Activated CD4-positive, CD25-positive, alpha-beta regulatory T cell treated with anti-CD3 and anti-CD28 coated beads, Interleukin-2, amount 50 U/mL, for 72 hours (primary cell): Measurements from ENCODE around the gene MTA1.
A peak's percentile ranks its signal among the peaks of the same experiment; 100 is the strongest.

ENCODE experiments used
- DNase-seq: peaks from one replicate; pipeline ENCODE4 v3.0.0; 2021

Gene MTA1

DNA sequence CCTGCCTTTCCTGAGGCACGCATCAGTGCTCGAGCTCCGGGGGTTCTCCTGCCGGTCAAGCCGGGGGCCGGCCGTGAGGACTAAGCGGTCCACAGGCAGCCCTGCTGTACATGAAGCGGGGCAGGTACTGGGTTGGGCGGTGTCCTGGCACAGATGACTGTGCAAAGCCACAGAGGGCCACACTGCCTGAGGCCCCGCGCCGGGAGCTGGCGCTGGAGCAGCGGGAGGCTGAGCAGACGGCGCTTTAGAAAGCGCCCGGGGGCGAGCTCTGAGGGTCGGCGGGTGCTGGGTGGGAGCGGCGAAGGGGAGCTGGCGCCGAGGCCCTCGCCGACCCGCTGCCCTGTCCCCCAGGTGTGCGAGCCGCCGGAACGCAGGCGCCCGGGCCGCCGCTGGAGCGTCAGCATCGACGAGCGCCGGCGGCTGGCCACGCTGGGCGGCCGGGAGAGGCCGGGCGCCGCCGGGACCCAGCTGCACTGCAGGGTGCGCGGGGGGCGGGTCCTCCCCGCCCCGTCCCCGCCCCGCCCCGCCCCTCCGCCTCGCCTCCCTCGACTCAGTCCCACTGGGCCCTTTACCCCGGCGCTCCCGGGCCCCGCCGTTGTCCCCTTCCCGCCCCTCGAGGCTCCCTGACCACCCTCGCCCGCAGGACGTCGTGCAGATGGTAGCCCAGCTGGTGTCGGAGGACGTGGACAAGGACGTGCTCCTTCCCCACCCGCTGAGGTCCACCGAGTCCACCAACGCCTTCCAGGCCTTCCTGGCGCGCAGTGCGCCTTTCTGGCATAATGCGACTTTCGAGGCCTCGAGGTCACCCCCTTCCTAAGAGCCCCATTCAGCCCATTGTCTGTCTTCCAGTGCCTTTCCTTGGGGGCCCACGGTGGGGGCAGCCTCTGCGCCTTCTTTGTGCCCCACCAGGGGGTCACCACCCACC lies 8.3 kb upstream of the MTA1 start:
- no peak for DNase-seq

DNA sequence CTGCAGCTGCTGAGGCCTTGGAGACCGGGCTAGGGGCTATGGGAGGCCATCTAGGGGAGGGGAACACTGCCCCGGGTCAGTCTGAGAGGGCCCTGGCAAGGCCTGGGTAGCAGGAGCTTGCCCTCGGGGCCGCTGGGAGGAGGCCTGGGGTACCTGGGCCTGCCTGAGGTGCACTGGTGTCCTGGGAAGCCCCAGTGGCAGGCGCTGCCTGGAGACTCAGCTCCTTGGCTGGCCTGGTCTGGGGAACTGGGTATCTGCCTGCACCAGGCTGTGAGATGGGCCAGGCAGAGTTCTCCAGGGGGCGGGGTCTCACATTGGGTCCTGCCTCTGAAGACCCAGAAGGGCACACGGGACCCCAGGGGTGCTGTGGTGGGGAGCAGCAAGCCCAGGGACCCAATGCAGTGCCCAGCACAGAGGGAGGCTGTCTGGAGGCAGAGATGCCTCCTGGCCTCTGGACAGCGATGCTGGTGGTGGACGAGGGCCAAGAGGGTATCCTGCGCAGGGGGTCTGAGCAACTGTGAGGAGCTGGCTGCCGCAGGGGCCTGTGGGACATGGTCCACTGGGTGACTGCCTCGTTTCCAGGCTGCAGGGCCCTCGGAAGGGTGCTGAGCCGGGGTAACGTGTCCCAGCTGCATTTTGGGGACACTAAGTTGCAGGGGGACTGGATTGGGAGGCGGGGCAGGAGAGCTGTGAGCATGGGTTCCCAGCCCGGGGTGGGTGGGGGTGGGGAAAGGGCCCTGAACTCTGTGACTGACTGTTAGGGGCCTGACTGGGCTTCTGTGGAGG lies 7.4 kb upstream of the MTA1 start:
- no peak for DNase-seq

DNA sequence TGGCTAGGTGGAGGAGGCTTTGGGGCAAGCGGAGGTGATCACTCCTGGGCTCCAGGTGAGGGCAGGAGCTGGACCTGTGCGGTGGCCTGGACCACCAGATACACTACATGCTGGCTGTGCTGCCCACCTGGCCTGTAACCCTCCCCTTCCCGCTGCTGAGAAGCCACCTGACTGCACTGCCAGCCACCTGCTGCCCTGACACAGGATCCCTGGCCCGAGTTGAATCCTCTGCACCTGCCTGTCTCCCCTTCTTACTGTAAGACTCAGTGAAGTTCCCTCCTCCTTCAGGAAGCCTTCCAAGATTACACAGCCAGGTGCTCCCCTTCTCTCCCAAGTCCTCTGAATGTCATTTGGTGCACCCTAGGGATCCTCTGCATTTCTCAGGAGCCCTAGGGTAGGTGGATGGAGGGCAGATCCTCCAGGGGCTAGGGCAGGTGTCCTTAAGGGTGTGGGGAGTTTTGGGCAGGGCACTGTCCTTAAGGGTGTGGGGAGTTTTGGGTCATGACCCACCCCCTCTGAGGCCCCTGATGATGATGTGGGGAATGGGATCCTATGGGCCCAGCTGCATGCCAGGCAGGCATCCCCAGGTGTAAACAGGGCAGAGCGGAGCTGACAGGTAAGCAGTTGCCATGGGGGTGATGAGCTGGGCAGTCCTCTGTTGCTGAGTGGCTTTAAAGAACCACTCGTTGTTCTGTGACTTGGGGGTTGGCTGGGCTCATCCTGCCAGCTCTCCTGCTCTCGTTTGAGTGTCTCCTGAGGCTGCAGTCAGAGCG lies 6.7 kb upstream of the MTA1 start:
- no peak for DNase-seq

DNA sequence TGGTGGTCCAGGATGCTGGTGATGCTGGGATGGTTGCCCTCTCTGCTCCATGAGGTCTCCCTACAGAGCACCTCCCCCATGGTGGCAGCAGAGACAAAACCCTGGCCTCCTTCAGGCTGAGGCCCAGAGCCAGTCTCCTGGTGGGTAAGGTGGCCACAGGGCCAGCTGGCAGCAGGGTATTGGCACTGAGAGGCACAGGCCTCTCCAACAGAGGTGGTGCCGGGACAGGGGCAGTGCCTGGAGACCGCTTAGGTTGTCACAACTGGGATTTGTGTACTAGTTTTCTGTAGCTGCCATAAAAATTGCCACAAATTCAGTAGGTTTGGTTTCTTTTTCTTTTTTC lies 6.1 kb upstream of the MTA1 start:
- no peak for DNase-seq

DNA sequence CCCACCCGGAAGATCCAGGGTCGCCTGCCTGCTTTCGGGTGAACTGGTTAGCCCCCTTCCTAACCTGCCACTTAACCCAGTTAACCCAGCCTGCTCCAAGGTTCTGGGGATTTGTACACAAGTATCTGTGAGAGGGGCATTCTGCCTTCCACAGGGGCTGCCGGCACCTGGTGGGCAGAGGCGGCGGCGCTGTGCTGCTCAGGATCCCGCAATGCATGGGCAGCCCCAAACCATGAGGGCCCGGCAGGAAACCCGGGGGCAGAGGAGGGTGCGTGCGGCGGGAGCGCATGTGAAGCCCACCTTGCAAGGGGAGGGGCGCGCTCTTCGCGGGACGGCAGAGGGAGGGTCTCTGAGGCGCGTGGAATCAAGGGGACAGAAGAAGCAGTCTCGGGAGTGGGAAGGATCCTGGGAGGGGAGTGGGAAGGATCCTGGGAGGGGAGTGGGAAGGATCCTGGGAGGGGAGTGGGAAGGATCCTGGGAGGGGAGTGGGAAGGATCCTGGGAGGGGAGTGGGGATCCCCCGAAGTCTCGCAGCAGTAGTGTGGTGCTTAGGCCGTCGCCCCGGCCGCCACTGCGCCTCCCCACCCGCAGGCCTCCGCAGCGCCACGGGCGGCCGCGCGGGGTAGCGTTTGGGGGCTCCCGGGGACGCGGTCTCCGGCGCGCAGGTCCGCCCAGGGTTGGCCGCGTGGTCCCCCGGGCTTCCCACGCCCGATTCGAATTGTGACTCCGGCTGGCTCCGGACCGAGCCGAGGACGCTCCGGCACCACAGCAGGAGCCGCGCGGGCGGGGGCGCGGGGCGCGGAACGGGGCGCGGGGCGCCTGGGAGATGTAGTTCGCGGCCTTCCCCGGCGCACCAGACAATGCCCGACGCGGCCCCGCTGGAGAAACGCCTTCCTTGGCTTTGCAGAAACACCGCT lies 4.9 kb upstream of the MTA1 start:
- peak; percentile 64 for DNase-seq

DNA sequence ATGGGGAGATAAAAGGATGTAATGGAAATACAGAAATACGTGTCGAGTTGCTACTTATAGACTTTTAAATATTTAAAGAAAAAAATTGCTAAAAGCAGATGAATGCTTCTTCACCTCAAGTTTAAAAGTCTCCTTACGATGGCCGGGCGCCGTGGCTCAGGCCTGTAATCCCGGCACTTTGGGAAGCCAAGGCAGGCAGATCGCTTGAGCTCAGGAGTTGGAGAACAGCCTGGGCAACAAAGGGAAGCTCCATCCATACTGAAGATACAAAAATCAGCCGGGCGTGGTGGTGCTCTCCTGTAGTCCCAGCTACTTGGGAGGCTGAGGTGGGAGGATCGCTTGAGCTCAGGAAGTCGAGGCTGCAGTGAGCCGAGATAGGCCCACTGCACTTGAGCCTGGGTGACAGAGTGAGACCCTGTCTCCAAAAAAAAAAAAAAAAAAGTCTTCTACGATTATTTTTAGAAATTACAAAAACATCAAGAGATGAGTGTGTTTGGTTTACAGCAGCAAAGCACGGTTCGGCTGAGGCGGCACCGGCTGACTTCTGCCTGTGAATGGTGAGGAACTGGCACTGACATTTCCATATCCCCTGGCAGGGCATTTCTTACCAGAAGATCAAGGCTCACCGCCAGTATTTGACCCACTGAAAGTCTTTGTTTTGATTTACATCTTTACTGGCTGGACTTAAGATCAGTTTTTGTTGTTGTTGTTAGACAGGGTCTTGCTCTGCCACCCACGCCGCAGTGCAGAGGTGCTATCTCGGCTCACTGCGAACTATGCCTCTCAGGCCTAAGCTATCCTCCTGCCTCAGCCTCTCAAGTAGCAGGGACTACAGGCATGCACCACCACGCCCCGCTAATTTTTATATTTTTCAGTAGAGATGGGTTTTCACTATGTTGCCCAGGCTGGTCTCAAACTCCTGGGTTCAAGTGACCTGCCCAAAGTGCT lies 3.9 kb upstream of the MTA1 start:
- DNase-seq, result no peak

DNA sequence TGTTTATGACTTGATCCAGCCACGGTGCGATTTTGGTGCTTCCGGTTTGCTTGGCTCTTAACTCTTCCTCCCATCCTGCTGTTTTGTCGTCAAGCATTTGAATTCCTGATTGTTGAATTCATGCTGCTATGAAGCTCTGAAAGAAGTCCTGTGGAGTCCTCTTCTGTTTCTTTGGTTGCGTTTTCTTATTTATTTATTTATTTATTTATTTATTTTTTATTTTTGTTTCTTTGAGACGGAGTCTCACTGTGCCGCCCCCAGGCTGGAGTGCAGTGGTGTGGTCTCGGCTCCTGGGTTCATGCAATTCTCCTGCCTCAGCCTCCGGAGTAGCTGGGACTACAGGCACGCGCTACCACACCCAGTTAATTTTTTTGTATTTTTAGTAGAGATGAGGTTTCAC lies 3.0 kb upstream of the MTA1 start:
- no peak for DNase-seq

DNA sequence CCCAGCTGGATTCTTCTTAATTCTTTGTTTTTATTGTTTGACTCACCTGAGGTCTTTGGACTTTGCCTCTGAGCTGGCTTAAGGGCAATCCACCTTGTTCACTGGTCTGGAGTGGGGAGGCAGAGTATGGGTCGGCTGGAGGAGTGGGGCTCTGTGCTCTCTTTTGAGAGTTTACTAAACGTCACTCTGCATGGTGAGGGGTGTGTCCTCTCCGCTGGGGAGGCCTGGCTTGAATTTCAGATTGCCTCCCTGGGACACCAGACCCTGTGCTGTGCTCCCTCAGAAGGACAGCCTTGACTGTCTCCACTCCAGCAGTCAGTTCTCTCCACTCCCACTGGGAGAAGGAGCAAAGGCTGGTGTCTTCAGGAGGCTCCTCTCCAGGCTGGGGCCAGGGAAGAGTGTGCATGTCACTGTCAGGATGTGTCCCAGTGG lies 1.9 kb upstream of the MTA1 start:
- DNase-seq, result no peak

DNA sequence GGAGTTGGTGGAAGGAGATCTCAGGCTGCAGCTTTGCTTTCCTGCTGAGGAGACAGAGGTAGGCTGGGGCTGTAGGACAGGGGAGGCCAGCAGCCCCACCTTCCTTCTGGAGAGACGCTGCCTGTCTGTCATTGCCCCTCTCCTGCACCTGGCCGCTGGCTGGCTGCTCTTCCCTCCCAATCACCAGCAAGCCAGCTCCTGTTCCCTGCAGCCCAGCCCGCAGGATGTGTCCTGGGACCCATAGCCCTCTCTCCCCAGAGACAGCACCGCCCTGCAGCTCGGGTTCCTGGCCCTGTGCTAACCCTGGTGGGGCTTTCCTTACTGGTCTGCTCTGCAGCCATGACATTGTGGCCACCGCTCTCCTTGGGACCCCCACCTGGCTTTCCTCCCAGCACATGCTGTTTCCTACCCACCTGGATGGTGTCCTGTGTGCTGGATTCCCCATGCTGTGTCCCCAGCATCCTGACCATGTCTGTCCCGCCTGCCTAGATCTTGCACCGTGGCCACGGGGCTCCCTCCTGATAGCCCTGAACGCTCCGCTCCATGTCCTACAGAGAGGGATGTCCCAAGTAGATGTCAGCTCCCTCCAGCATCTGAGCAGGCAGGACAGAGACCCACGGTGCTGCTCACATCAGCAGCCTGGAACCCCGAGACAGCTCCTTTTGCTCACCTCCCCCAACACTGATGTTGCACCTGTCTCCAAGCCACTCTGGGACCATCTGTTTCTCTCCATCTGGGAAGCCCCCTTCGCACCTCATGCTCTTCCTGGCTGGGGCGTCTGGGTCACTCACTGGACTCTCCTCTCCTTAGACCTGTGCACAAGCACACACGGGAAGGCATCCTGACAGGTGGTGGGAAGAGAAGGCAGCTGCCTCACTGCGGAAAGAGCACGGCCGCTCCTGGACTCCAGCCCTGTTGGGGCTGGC lies 1.1 kb upstream of the MTA1 start:
- DNase-seq, result no peak

DNA sequence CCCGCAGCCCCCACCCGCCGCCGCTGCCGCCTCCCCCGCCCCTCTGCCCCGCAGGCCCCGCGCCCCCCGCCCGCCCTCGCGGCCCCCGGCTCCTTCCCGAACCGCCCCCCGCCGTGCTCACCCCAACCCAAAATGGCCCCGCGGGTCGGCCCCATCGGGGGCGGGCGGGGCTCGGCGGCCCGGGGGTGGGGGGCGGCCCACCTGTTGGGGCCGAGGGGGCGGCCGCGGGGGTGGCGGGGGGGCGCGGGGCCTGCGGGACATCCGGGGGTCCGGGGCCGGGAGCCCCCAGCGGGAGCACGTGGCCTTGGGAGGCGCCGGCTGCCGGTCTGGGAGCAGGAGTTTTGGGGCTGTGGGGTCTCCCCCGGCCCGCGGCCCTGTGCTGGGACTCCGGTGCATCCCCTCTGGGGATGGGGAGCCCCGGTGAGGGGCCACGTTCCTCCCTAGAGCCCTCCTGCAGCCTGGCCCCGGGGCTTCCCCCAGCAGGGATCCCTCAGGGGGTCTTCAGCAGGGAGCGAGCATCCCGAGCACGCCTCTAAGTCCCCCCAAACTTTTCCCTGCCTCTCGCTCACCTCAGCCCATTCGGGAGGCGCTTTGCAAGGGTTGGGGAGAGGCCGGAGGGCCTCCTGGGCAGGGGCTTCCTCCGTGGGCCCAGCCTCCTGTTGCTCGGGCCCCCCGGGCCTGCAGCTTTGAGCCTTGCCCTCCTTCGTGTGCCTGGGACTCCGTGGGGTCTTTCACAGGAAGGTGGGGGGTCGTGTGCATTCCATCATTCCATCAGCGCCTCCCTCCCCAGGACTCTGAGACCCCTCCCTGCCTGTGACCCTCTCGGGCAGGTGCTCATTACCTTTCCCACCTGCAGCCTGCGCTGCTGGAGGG lies 710 bp downstream of the MTA1 start:
- no peak for DNase-seq

DNA sequence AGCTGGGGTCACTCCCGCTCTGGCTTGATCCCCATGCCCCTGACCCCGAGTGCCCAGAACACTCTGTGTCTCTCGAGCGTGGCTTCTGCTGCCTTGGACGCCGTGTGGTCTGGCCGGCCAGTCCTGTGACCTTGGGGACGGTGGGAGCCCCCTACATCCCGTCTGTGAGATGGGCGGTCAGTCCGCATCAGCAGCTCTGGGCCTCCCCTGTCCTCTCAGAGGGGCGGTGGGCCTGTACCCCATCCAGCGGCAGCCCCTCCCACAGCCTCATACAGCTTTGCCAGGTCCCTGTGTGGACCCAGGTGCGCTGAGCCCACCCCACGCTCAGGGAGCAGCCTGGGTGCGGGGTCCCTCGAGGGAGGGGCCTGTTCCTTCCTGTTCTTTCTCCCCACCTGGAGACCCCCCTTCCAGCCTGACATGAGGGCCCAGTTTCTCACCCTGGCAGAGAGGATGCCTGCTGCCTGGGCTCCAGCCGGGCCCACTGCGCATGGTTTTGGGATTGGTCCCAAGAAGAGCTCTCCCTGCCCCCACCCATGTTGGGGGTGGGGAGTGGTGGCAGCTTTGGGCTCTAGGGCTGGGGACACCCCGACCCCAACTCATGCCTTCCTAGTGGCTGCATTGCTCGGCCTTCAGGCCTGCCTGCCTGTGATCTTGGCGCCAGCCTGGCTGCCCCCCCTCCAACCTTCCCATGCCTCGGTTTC lies 1.5 kb downstream of the MTA1 start:
- no peak for DNase-seq

DNA sequence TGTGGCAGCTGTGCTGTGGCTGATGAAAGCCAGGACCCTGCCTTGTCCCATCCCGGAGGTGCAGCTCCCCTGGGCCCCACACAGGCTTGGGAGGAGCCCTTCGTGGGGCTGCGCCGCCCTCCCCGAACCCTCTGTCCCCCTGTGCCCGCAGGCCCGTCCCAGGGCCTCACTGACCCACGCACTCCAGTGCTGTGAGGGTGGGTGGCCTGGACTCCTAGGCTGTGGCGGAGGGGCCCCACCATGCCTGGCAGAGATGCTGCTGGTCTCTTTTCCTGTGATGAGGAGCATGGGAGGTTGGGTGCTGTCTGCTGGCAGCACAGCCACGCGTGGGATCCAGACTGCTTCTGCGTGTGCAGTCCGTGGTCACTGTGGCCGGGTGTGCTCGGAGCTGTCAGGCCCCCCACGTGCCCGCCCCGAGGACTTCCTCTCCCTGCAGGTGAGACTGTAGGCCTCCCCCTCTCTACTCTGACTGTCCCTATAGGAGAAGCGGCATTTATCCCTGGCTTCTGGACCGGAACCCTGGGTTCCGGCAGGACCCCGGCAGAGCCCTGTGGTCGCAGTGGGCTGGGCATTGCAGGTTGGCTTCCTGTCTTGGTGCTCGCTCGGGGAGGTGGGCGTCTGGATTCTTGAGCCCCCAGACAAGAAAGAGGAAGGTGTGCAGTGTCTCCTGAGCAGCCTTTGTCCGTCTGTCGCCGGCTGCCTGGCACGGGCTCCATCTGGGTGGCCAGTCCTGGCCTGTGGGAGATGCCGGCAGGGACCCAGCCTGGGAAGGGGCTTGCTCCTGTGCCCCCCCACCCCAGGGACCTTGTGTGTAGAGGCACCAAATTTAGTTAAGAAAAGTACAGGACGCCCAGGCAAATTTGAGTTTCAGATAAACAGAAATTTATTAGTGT lies 2.3 kb downstream of the MTA1 start:
- DNase-seq, result no peak

DNA sequence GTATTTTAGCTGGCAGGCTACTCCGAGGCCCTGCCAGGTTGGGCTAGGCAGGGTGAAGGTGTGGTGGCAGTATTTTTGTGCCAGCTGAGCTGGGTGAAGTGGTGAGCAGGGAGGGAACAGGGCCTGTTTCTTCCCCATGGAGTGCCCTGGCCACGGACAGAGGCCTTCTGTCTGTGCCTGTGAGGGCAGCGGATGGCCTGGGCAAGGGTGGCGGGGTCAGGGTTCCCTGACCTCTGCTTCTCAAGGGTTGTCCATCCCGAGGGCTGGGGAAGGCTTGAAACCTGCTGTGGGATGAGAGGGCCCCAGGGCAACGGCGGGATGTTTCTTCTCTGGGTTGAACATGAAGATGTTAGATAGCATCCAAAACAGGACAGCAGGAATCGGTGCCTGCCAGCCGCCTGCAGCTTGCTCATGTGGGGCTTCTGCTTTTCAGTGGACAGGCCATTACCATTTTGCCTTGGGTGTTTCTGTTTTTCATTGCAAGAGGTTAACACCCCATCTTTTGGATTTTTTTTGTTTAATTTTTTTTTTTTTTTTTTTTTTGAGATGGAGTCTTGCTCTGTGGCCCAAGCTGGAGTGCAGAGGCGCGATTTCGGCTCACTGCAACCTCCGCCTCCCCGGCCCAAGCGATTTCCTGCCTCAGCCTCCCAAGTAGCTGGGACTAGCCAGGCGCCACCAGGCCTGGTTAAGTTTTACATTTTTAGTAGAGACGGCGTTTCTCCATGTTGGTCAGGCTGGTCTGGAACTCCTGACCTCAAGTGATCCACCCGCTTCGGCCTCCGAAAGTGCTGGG lies 3.3 kb downstream of the MTA1 start:
- DNase-seq, result no peak

DNA sequence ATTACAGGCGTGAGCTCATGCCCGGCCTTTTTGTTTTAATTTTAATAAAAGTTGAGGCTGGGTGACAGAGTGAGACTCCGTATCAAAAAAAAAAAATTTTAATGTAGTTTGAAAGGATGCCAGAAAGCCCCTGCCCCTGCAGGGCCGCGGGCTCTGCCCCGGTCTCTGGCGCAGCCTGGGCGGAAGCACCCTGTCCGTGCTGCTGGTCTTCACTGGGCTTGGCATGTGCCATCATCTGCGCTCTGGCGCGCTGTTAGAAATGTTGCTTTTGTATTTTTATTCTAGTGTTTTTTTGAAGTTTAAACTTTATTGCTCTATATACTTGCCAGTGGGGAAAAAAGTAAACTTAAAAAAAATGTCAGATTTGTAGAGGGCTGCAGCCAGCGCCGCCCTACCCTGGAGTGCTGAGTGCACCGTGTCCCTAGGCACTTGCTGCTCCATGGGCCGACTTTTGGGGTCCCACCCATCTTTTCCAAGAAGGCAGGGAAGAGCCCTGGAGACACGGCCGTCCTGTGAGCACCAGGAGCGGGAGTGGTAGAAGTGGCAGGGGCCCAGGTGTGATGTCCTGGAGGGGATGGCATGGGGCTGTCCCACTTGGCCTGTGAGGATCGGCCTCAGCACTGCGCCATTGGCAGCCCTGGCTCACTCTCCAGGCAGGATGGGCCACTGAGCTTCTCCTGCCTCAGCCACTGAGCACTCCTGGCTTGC lies 4.0 kb downstream of the MTA1 start:
- DNase-seq, result no peak

DNA sequence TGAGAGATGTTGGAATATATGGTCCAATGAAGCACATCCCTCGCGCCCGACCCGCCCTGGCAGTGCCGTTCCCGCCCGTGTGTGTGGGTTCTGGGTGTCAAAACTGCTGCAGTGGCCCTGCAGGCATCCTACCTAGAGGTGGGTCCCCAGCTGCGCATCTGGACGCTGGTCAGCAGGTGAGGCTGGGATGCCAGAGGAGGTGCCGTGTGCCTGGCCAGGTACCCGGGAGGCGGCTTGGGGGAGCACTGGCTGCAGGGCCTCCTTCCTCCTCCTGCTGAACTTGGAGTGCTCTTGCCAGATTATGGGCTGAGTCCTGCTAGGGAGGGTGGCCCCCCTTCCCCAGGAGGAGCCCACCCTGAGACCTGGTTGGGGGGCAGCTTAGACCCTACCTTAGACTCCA lies 5.2 kb downstream of the MTA1 start:
- no peak for DNase-seq

DNA sequence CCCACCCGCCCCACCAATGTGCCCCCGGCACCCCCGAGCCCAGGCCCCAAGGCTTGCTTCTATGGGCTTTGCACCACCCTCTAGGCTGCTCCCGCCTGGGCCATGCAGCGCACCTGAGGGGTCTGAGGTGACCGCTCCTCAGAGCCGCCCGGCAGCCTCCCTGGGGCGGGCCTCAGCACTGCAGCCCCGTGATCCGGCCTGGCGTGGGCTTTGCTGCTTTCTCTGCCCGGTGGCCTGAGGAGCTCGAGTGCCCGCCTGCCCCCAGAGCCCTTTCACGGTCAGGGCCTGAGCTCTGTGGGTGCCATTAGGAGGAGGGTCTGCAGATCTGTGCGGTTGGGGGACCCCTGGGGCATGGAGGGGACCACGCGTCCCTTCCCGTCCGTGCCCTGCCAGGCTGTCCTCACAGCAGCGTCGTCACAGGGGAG lies 6.2 kb downstream of the MTA1 start:
- no peak for DNase-seq
